ENCODE measurements around the gene TRIM25. TPM values are rescaled to one million over a fixed set of nuclear protein-coding genes. Genes with fewer than 3 reads are reported as not detected.

The TRIM25 gene
- total RNA-seq, 1 donor from 2014 or later, result 19.9 TPM

GRCh38 chr17:56867948-56868376 is 45.9 kb downstream of the TRIM25 start:
- DNase-seq (ENCODE audit: low read depth), result no peak

- DNase-seq (ENCODE audit: low read depth), result no peak
These were observed 47.4 kb downstream of the TRIM25 start for GRCh38 chr17:56866496-56866895.

GRCh38 chr17:56866076-56866475 is 47.8 kb downstream of the TRIM25 start:
- no peak for DNase-seq (ENCODE audit: low read depth)

GRCh38 chr17:56863974-56864373 is 49.9 kb downstream of the TRIM25 start:
- no peak for DNase-seq (ENCODE audit: low read depth)

GRCh38 chr17:56861899-56862298 is 52.0 kb downstream of the TRIM25 start:
- no peak for DNase-seq (ENCODE audit: low read depth)

- no peak for DNase-seq (ENCODE audit: low read depth)
These were observed 62.8 kb downstream of the TRIM25 start for GRCh38 chr17:56851008-56851407.

- DNase-seq (ENCODE audit: low read depth), result no peak
These were observed 63.3 kb downstream of the TRIM25 start for GRCh38 chr17:56850591-56850990.

GRCh38 chr17:56849131-56849530 is 64.7 kb downstream of the TRIM25 start:
- DNase-seq (ENCODE audit: low read depth), result no peak

GRCh38 chr17:56847106-56847505 is 66.7 kb downstream of the TRIM25 start:
- no peak for DNase-seq (ENCODE audit: low read depth)

GRCh38 chr17:56845934-56846333 is 67.9 kb downstream of the TRIM25 start:
- DNase-seq (ENCODE audit: low read depth), result no peak

GRCh38 chr17:56842577-56842976 is 71.3 kb downstream of the TRIM25 start:
- no peak for DNase-seq (ENCODE audit: low read depth)

- no peak for DNase-seq (ENCODE audit: low read depth)
These were observed 75.2 kb downstream of the TRIM25 start for GRCh38 chr17:56838687-56839086.

MicroRNA genes within 50 kb of the gene (microRNA counts, 767-probe panel; counts per million panel counts)
- not detected for microRNA hsa-miR-3614-5p

Other genes with a start within 250 kb of the TRIM25 start
- 2.1 and 5.7 TPM in 2 replicates for gene C17orf67, start 80.1 kb downstream of the TRIM25 start, total RNA-seq
- 2.7 and 3.1 TPM in 2 replicates for gene DGKE, start 79.9 kb downstream of the TRIM25 start, total RNA-seq
- 16.7 and 18.8 TPM in 2 replicates for gene COIL, start 47.0 kb upstream of the TRIM25 start, total RNA-seq
- 59.6 and 71.6 TPM in 2 replicates for gene SCPEP1, start 64.1 kb upstream of the TRIM25 start, total RNA-seq
- 47.4 and 49.2 TPM in 2 replicates for gene AKAP1, start 171.2 kb upstream of the TRIM25 start, total RNA-seq